SU-DHL-6 (cell line): ENCODE results near the gene MTCP1.

Experiments
- H2AFZ ChIP-seq: fragments of 200-600 bp; sonication (generic); 2 replicates; pipeline ENCODE4 v1.6.1; 2014; ENCODE audit warnings: low read depth, mild to moderate bottlenecking, moderate library complexity, mixed read lengths, antibody characterized with exemption, low read length; ENCODE audit not compliant: severe bottlenecking
- H3F3A ChIP-seq: fragments of 200-600 bp; shearing (Covaris generic); 2 replicates; pipeline ENCODE4 v1.6.0; 2016; ENCODE audit warnings: antibody characterized with exemption, mild to moderate bottlenecking; ENCODE audit not compliant: insufficient read depth
- H3K27ac ChIP-seq: fragments of 200-600 bp; sonication (generic); 2 replicates; pipeline ENCODE4 v1.5.1; 2016; ENCODE audit warnings: low read depth, mild to moderate bottlenecking, low read length, moderate library complexity, mixed read lengths
- H3K27me3 ChIP-seq: fragments of 200-600 bp; sonication (generic), shearing (Covaris generic); 2 replicates; pipeline ENCODE4 v1.6.0; 2014; ENCODE audit warnings: mild to moderate bottlenecking, low read length
- H3K36me3 ChIP-seq: fragments of 200-600 bp; sonication (generic); 2 replicates; pipeline ENCODE4 v1.6.1; 2014; ENCODE audit warnings: mild to moderate bottlenecking, low read length, mixed read lengths
- H3K4me2 ChIP-seq: fragments of 300-600, 200-600 bp; shearing (Covaris generic), sonication (generic); 2 replicates; pipeline ENCODE4 v1.6.0; 2014; ENCODE audit warnings: low read length, low read depth, mild to moderate bottlenecking; ENCODE audit not compliant: poor library complexity, severe bottlenecking
- H3K4me3 ChIP-seq: fragments of 200-600 bp; sonication (generic); 2 replicates; pipeline ENCODE4 v1.5.1; 2014; ENCODE audit warnings: antibody characterized with exemption, low read length, mild to moderate bottlenecking, mixed read lengths; ENCODE audit not compliant: insufficient read depth, poor library complexity, severe bottlenecking
- H3K79me2 ChIP-seq: fragments of 200-600 bp; sonication (generic); 2 replicates; pipeline ENCODE4 v1.6.1; 2014; ENCODE audit warnings: mild to moderate bottlenecking, low read length, moderate library complexity; ENCODE audit not compliant: insufficient read depth
- H3K9ac ChIP-seq: fragments of 200-600 bp; sonication (generic); 2 replicates; pipeline ENCODE4 v1.7.0; 2014; ENCODE audit warnings: mild to moderate bottlenecking, low read length
- H3K9me2 ChIP-seq: fragments of 200-600 bp; sonication (generic); replicated peaks from 2 replicates; pipeline ENCODE4 v1.6.1; 2014; ENCODE audit warnings: low read length; ENCODE audit not compliant: insufficient read depth
- H3K9me3 ChIP-seq: fragments of 200-600 bp; sonication (generic); 2 replicates; pipeline ENCODE4 v1.6.1; 2014; ENCODE audit warnings: low read length, mixed read lengths; ENCODE audit not compliant: insufficient read depth
- H4K20me1 ChIP-seq: fragments of 200-600 bp; sonication (generic); 2 replicates; pipeline ENCODE4 v1.6.1; 2014; ENCODE audit warnings: low read depth, mild to moderate bottlenecking, antibody characterized with exemption, low read length, moderate library complexity, mixed read lengths
- EZH2phosphoT487 ChIP-seq: fragments of 200-600 bp; sonication (generic), shearing (Covaris generic); conservative IDR thresholded peaks from 2 replicates; pipeline ENCODE4 v1.6.1; 2018; ENCODE audit warnings: mild to moderate bottlenecking, antibody characterized with exemption, low read length, moderate library complexity, mixed read lengths
- TF ChIP-seq, protein P1 (sequence below): fragments of 200-600 bp; sonication (generic); IDR thresholded peaks from one replicate; pipeline ENCODE4 v1.5.1; 2017; ENCODE audit warnings: antibody characterized with exemption, mild to moderate bottlenecking, low read length, moderate library complexity; ENCODE audit not compliant: insufficient read depth, poor library complexity, severe bottlenecking

The MTCP1 gene

DNA sequence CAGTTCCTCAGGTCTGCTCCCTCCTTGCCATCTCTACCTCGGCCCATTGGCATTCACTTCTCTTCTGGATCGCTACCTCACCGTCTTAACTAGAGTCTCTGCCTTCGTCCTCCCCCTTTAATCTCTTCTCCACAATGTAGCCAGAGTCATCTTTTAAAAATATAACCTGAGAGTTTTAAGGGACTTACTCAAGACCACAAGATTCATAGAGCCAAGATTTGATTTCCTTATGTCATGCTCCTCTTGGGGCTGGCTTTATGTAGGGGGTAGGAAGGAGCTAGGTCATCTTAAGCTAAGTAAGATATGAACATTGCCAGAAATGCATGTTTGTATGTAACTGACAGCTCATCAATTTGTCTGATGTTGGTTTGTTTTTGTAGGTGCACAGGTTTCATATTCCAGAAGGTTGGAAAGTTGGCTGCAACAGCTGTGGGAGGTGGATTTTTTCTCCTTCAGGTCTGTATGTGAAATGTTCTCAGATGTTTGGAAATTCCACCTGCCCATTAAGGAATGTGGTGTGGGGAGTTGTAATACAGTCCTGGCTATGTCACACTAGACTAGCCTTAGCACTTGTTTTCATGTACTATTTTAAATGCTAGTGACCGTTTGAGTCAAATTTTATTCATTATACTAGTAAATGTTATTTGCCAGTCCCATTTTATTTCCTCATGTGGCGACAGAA lies 24.7 kb downstream of the MTCP1 start:
- no peak overlapping the region for H3K9ac ChIP-seq
- H3K79me2 ChIP-seq = no peaks in the 10 kb centered on the region
- H3K4me3 ChIP-seq = no peak overlapping the region
- H2AFZ ChIP-seq = no peak overlapping the region
- H3K9me2 ChIP-seq = no peaks in the 10 kb centered on the region
- H3K9me3 ChIP-seq = no peaks in the 10 kb centered on the region
- H3K4me2 ChIP-seq = no peak overlapping the region
- no peaks in the 10 kb centered on the region for H3F3A ChIP-seq
- H3K36me3 ChIP-seq = no peaks in the 10 kb centered on the region
- no peak for TF ChIP-seq EZH2phosphoT487
- TF ChIP-seq, protein P1, sequence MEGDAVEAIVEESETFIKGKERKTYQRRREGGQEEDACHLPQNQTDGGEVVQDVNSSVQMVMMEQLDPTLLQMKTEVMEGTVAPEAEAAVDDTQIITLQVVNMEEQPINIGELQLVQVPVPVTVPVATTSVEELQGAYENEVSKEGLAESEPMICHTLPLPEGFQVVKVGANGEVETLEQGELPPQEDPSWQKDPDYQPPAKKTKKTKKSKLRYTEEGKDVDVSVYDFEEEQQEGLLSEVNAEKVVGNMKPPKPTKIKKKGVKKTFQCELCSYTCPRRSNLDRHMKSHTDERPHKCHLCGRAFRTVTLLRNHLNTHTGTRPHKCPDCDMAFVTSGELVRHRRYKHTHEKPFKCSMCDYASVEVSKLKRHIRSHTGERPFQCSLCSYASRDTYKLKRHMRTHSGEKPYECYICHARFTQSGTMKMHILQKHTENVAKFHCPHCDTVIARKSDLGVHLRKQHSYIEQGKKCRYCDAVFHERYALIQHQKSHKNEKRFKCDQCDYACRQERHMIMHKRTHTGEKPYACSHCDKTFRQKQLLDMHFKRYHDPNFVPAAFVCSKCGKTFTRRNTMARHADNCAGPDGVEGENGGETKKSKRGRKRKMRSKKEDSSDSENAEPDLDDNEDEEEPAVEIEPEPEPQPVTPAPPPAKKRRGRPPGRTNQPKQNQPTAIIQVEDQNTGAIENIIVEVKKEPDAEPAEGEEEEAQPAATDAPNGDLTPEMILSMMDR = no peak
- no peak overlapping the region for H3K27ac ChIP-seq
- no peaks in the 10 kb centered on the region for H3K27me3 ChIP-seq
- no peaks in the 10 kb centered on the region for H4K20me1 ChIP-seq

DNA sequence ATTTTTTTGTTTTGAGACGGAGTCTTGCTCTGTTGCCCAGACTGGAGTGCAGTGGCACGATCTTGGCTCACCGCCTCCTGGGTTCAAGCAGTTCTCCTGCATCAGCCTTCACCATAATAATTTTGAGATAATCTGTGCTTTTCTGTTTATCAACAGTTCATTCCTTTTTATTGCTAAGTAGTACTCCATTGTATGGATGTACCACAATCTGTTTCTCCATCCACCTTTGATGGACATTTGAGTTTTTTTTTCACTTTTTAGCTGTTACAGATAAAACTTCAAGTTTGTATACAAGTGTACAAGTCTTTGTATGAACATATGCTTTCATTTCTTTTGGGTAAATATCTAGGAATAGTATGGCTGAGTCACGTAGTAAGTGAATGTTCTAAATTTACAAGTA lies 35.2 kb downstream of the MTCP1 start:
- no peaks in the 10 kb centered on the region for H4K20me1 ChIP-seq
- H3K9me2 ChIP-seq = no peaks in the 10 kb centered on the region
- H3K9ac ChIP-seq = no peak overlapping the region
- no peak overlapping the region for H3K27ac ChIP-seq
- peaks cover 11% of the 10 kb centered on the region; the same call in 1 of the 2 replicates for H3K36me3 ChIP-seq
- H3K79me2 ChIP-seq = peaks cover 19% of the 10 kb centered on the region
- H2AFZ ChIP-seq = no peak overlapping the region
- H3F3A ChIP-seq = 0 out of 2 replicates have a peak, but pooled peaks cover 4% of the 10 kb centered on the region
- no peaks in the 10 kb centered on the region for H3K27me3 ChIP-seq
- no peak overlapping the region for H3K4me3 ChIP-seq
- no peaks in the 10 kb centered on the region for H3K9me3 ChIP-seq
- no peak overlapping the region for H3K4me2 ChIP-seq
- TF ChIP-seq, protein P1 = no peak
- TF ChIP-seq EZH2phosphoT487 = no peak

DNA sequence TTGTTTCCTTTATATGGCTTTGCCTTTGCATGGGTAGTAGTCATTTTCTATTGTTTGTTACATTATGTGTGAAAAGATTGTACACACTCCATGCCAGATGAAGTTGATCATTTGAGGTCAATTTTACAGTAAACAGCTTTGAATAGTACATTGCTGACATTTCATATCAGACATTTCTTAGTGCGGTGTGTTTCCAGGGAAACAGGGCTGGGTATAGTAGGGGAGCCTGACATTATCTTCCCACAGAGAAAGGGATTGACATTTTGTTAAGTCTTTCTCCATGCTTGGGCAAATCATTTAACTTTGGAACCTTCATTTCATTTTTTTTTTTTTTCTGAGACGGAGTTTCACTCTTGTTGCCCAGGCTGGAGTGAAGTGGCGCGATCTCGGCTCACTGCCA lies 39.3 kb downstream of the MTCP1 start:
- peaks cover 8% of the 10 kb centered on the region; the same call in 1 of the 2 replicates for H3K36me3 ChIP-seq
- no peaks in the 10 kb centered on the region for H3K9me2 ChIP-seq
- H3K9ac ChIP-seq = no peak overlapping the region
- TF ChIP-seq, protein P1 = no peak
- no peak for TF ChIP-seq EZH2phosphoT487
- H4K20me1 ChIP-seq = no peaks in the 10 kb centered on the region
- no peak overlapping the region for H2AFZ ChIP-seq
- H3K4me2 ChIP-seq = no peak overlapping the region
- H3F3A ChIP-seq = peaks cover 15% of the 10 kb centered on the region
- H3K27me3 ChIP-seq = no peaks in the 10 kb centered on the region
- H3K27ac ChIP-seq = no peak overlapping the region
- H3K9me3 ChIP-seq = no peaks in the 10 kb centered on the region
- no peak overlapping the region for H3K4me3 ChIP-seq
- H3K79me2 ChIP-seq = peaks cover 33% of the 10 kb centered on the region
